ENCODE results near the gene NRG3.

NRG3 gene

GRCh38 chr10:81969136-81969535 is 94.1 kb downstream of the NRG3 start:
- H3K4me3 ChIP-seq (ENCODE audit: low read length), result no peak overlapping the region
- H3K27me3 ChIP-seq (ENCODE audit: control insufficient read depth, insufficient read depth, low read length), result no peaks in the 10 kb centered on the region
- H3K9me3 ChIP-seq (ENCODE audit: control insufficient read depth, low read length), result no peaks in the 10 kb centered on the region
- H3K9ac ChIP-seq (ENCODE audit: low read length), result no peak overlapping the region
- no peaks in the 10 kb centered on the region for H3K4me1 ChIP-seq (ENCODE audit: control insufficient read depth, insufficient read depth, low read length)
- H3K36me3 ChIP-seq (ENCODE audit: control insufficient read depth, insufficient read depth, low read length), result no peaks in the 10 kb centered on the region

- Histone ChIP-seq H3K4me3 (ENCODE audit: low read length) (no peak overlapping the region), H3K4me1 (ENCODE audit: control insufficient read depth, insufficient read depth, low read length) (no peaks in the 10 kb centered on the region), H3K27me3 (ENCODE audit: control insufficient read depth, insufficient read depth, low read length) (no peaks in the 10 kb centered on the region), H3K36me3 (ENCODE audit: control insufficient read depth, insufficient read depth, low read length) (no peaks in the 10 kb centered on the region), H3K9ac (ENCODE audit: low read length) (no peak overlapping the region), H3K9me3 (ENCODE audit: control insufficient read depth, low read length) (no peaks in the 10 kb centered on the region)
Observed at GRCh38 chr10:81978238-81978637, 103.2 kb downstream of the NRG3 start.

GRCh38 chr10:81981724-81982123 is 106.7 kb downstream of the NRG3 start:
- no peak overlapping the region for H3K4me3 ChIP-seq (ENCODE audit: low read length)
- H3K9me3 ChIP-seq (ENCODE audit: control insufficient read depth, low read length), result no peaks in the 10 kb centered on the region
- H3K36me3 ChIP-seq (ENCODE audit: control insufficient read depth, insufficient read depth, low read length), result no peaks in the 10 kb centered on the region
- H3K4me1 ChIP-seq (ENCODE audit: control insufficient read depth, insufficient read depth, low read length), result no peaks in the 10 kb centered on the region
- no peak overlapping the region for H3K9ac ChIP-seq (ENCODE audit: low read length)
- no peaks in the 10 kb centered on the region for H3K27me3 ChIP-seq (ENCODE audit: control insufficient read depth, insufficient read depth, low read length)

GRCh38 chr10:81984428-81984827 is 109.4 kb downstream of the NRG3 start:
- Histone ChIP-seq H3K4me1 (ENCODE audit: control insufficient read depth, insufficient read depth, low read length) (no peaks in the 10 kb centered on the region), H3K4me3 (ENCODE audit: low read length) (no peak overlapping the region), H3K27me3 (ENCODE audit: control insufficient read depth, insufficient read depth, low read length) (no peaks in the 10 kb centered on the region), H3K36me3 (ENCODE audit: control insufficient read depth, insufficient read depth, low read length) (no peaks in the 10 kb centered on the region), H3K9me3 (ENCODE audit: control insufficient read depth, low read length) (no peaks in the 10 kb centered on the region), H3K9ac (ENCODE audit: low read length) (no peak overlapping the region)

GRCh38 chr10:81995254-81995653 is 120.3 kb downstream of the NRG3 start:
- Histone ChIP-seq H3K36me3 (ENCODE audit: control insufficient read depth, insufficient read depth, low read length) (no peaks in the 10 kb centered on the region), H3K9me3 (ENCODE audit: control insufficient read depth, low read length) (no peaks in the 10 kb centered on the region), H3K9ac (ENCODE audit: low read length) (no peak overlapping the region), H3K4me1 (ENCODE audit: control insufficient read depth, insufficient read depth, low read length) (no peaks in the 10 kb centered on the region), H3K27me3 (ENCODE audit: control insufficient read depth, insufficient read depth, low read length) (no peaks in the 10 kb centered on the region), H3K4me3 (ENCODE audit: low read length) (no peak overlapping the region)

GRCh38 chr10:81996927-81997326 is 121.9 kb downstream of the NRG3 start:
- Histone ChIP-seq H3K4me1 (ENCODE audit: control insufficient read depth, insufficient read depth, low read length) (no peaks in the 10 kb centered on the region), H3K36me3 (ENCODE audit: control insufficient read depth, insufficient read depth, low read length) (no peaks in the 10 kb centered on the region), H3K9ac (ENCODE audit: low read length) (no peak overlapping the region), H3K4me3 (ENCODE audit: low read length) (no peak overlapping the region), H3K27me3 (ENCODE audit: control insufficient read depth, insufficient read depth, low read length) (no peaks in the 10 kb centered on the region), H3K9me3 (ENCODE audit: control insufficient read depth, low read length) (no peaks in the 10 kb centered on the region)

- Histone ChIP-seq H3K36me3 (ENCODE audit: control insufficient read depth, insufficient read depth, low read length) (no peaks in the 10 kb centered on the region), H3K27me3 (ENCODE audit: control insufficient read depth, insufficient read depth, low read length) (no peaks in the 10 kb centered on the region), H3K4me3 (ENCODE audit: low read length) (no peak overlapping the region), H3K9me3 (ENCODE audit: control insufficient read depth, low read length) (no peaks in the 10 kb centered on the region), H3K4me1 (ENCODE audit: control insufficient read depth, insufficient read depth, low read length) (no peaks in the 10 kb centered on the region), H3K9ac (ENCODE audit: low read length) (no peak overlapping the region)
Observed at GRCh38 chr10:82020999-82021398, 146.0 kb downstream of the NRG3 start.

- H3K36me3 ChIP-seq (ENCODE audit: control insufficient read depth, insufficient read depth, low read length), result no peaks in the 10 kb centered on the region
- no peak overlapping the region for H3K4me3 ChIP-seq (ENCODE audit: low read length)
- H3K4me1 ChIP-seq (ENCODE audit: control insufficient read depth, insufficient read depth, low read length), result no peaks in the 10 kb centered on the region
- no peak overlapping the region for H3K9ac ChIP-seq (ENCODE audit: low read length)
- no peaks in the 10 kb centered on the region for H3K9me3 ChIP-seq (ENCODE audit: control insufficient read depth, low read length)
- H3K27me3 ChIP-seq (ENCODE audit: control insufficient read depth, insufficient read depth, low read length), result no peaks in the 10 kb centered on the region
Observed at GRCh38 chr10:82027711-82028110, 152.7 kb downstream of the NRG3 start.

GRCh38 chr10:82037076-82037475 is 162.1 kb downstream of the NRG3 start:
- Histone ChIP-seq H3K9ac (ENCODE audit: low read length) (no peak overlapping the region), H3K4me3 (ENCODE audit: low read length) (no peak overlapping the region), H3K27me3 (ENCODE audit: control insufficient read depth, insufficient read depth, low read length) (no peaks in the 10 kb centered on the region), H3K36me3 (ENCODE audit: control insufficient read depth, insufficient read depth, low read length) (no peaks in the 10 kb centered on the region), H3K9me3 (ENCODE audit: control insufficient read depth, low read length) (no peaks in the 10 kb centered on the region), H3K4me1 (ENCODE audit: control insufficient read depth, insufficient read depth, low read length) (no peaks in the 10 kb centered on the region)

- no peaks in the 10 kb centered on the region for H3K27me3 ChIP-seq (ENCODE audit: control insufficient read depth, insufficient read depth, low read length)
- H3K36me3 ChIP-seq (ENCODE audit: control insufficient read depth, insufficient read depth, low read length), result no peaks in the 10 kb centered on the region
- H3K4me1 ChIP-seq (ENCODE audit: control insufficient read depth, insufficient read depth, low read length), result no peaks in the 10 kb centered on the region
- no peak overlapping the region for H3K9ac ChIP-seq (ENCODE audit: low read length)
- H3K9me3 ChIP-seq (ENCODE audit: control insufficient read depth, low read length), result no peaks in the 10 kb centered on the region
- no peak overlapping the region for H3K4me3 ChIP-seq (ENCODE audit: low read length)
Observed at GRCh38 chr10:82038587-82038986, 163.6 kb downstream of the NRG3 start.

GRCh38 chr10:82040336-82040735 is 165.3 kb downstream of the NRG3 start:
- H3K4me1 ChIP-seq (ENCODE audit: control insufficient read depth, insufficient read depth, low read length), result no peaks in the 10 kb centered on the region
- no peak overlapping the region for H3K9ac ChIP-seq (ENCODE audit: low read length)
- no peak overlapping the region for H3K4me3 ChIP-seq (ENCODE audit: low read length)
- no peaks in the 10 kb centered on the region for H3K9me3 ChIP-seq (ENCODE audit: control insufficient read depth, low read length)
- no peaks in the 10 kb centered on the region for H3K27me3 ChIP-seq (ENCODE audit: control insufficient read depth, insufficient read depth, low read length)
- H3K36me3 ChIP-seq (ENCODE audit: control insufficient read depth, insufficient read depth, low read length), result no peaks in the 10 kb centered on the region

- no peak overlapping the region for H3K9ac ChIP-seq (ENCODE audit: low read length)
- no peaks in the 10 kb centered on the region for H3K4me1 ChIP-seq (ENCODE audit: control insufficient read depth, insufficient read depth, low read length)
Observed at GRCh38 chr10:82041018-82041417, 166.0 kb downstream of the NRG3 start.

GRCh38 chr10:82056391-82056790 is 181.4 kb downstream of the NRG3 start:
- Histone ChIP-seq H3K36me3 (ENCODE audit: control insufficient read depth, insufficient read depth, low read length) (no peaks in the 10 kb centered on the region), H3K4me1 (ENCODE audit: control insufficient read depth, insufficient read depth, low read length) (no peaks in the 10 kb centered on the region), H3K9ac (ENCODE audit: low read length) (no peak overlapping the region), H3K4me3 (ENCODE audit: low read length) (no peak overlapping the region), H3K27me3 (ENCODE audit: control insufficient read depth, insufficient read depth, low read length) (no peaks in the 10 kb centered on the region), H3K9me3 (ENCODE audit: control insufficient read depth, low read length) (no peaks in the 10 kb centered on the region)

More at GRCh38 chr10:82041018-82041417, 166.0 kb downstream of the NRG3 start:
- Histone ChIP-seq H3K4me3 (ENCODE audit: low read length) (no peak overlapping the region), H3K36me3 (ENCODE audit: control insufficient read depth, insufficient read depth, low read length) (no peaks in the 10 kb centered on the region), H3K27me3 (ENCODE audit: control insufficient read depth, insufficient read depth, low read length) (no peaks in the 10 kb centered on the region), H3K9me3 (ENCODE audit: control insufficient read depth, low read length) (no peaks in the 10 kb centered on the region)
